Measurements from ENCODE around the gene MORN1. TPM values are rescaled to one million over a fixed set of nuclear protein-coding genes. Genes with fewer than 3 reads are reported as not detected.
A peak's percentile ranks its signal among the peaks of the same experiment; 100 is the strongest.

The MORN1 gene
- total RNA-seq, 1 donor from 2014 or later, result 24.4 TPM

- Mint-ChIP-seq H3K36me3 (ENCODE audit: low read depth) (no peaks in the 10 kb centered on the region), H3K27ac (ENCODE audit: unreplicated experiment) (no peak overlapping the region), H3K9me3 (no peaks in the 10 kb centered on the region), H3K4me3 (no peak overlapping the region), H3K27me3 (ENCODE audit: low read depth) (no peaks in the 10 kb centered on the region), H3K4me1 (no peaks in the 10 kb centered on the region)
- TF ChIP-seq CTCF (conservative IDR thresholded peaks at IDR 0.05), result no peak
- no peak for DNase-seq (ENCODE audit: low read depth, low spot score)
Measured at GRCh38 chr1:2340918-2341254, 50.5 kb downstream of the MORN1 start.

- Mint-ChIP-seq H3K27ac (ENCODE audit: unreplicated experiment) (peak overlapping the region; percentile 62), H3K9me3 (no peaks in the 10 kb centered on the region), H3K27me3 (ENCODE audit: low read depth) (no peaks in the 10 kb centered on the region), H3K4me1 (no peaks in the 10 kb centered on the region), H3K36me3 (ENCODE audit: low read depth) (no peaks in the 10 kb centered on the region), H3K4me3 (no peak overlapping the region)
- TF ChIP-seq CTCF (conservative IDR thresholded peaks at IDR 0.05), result no peak
- DNase-seq (ENCODE audit: low read depth, low spot score), result no peak
Measured at GRCh38 chr1:2340086-2340917, 51.1 kb downstream of the MORN1 start.

GRCh38 chr1:2339206-2340085 lies 51.9 kb downstream of the MORN1 start:
- Mint-ChIP-seq H3K4me1 (no peaks in the 10 kb centered on the region), H3K4me3 (no peak overlapping the region), H3K36me3 (ENCODE audit: low read depth) (no peaks in the 10 kb centered on the region), H3K27ac (ENCODE audit: unreplicated experiment) (peak overlapping the region; percentile 83), H3K27me3 (ENCODE audit: low read depth) (no peaks in the 10 kb centered on the region), H3K9me3 (no peaks in the 10 kb centered on the region)
- TF ChIP-seq CTCF (conservative IDR thresholded peaks at IDR 0.05), result no peak
- no peak for DNase-seq (ENCODE audit: low read depth, low spot score)

- no peaks in the 10 kb centered on the region for H3K27me3 Mint-ChIP-seq (ENCODE audit: low read depth)
- H3K9me3 Mint-ChIP-seq, result no peaks in the 10 kb centered on the region
Measured at GRCh38 chr1:2337501-2337900, 53.9 kb downstream of the MORN1 start.

DNA sequence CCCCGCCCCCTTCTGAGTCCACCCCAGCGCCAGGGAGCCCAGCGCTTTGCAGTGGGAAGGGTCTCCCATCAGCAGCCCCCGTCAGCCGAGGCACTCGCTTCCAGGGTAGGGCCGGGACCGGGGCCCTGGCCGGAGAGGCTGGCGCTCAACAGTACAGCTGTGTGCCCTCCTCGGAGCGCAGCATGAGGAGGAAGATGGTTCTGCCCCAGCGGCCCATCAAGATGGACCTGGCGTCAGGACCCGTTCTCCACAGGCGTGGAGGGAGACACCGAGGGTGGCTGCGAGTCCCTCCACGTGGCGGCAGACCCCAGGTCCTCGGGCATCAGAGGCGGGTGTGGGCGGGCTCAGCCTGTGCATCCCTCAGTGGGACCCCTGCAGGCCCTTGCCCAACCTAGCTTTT lies 54.3 kb downstream of the MORN1 start:
- no peaks in the 10 kb centered on the region for H3K9me3 Mint-ChIP-seq
- no peaks in the 10 kb centered on the region for H3K27me3 Mint-ChIP-seq (ENCODE audit: low read depth)
- H3K4me1 Mint-ChIP-seq, result no peaks in the 10 kb centered on the region
- no peak for DNase-seq (ENCODE audit: low read depth, low spot score)
- no peak overlapping the region for H3K4me3 Mint-ChIP-seq
- H3K36me3 Mint-ChIP-seq (ENCODE audit: low read depth), result no peaks in the 10 kb centered on the region
- TF ChIP-seq CTCF (conservative IDR thresholded peaks at IDR 0.05), result no peak
- no peak overlapping the region for H3K27ac Mint-ChIP-seq (ENCODE audit: unreplicated experiment)

More at GRCh38 chr1:2337501-2337900, 53.9 kb downstream of the MORN1 start:
- H3K4me1 Mint-ChIP-seq, result no peaks in the 10 kb centered on the region
- H3K36me3 Mint-ChIP-seq (ENCODE audit: low read depth), result no peaks in the 10 kb centered on the region
- TF ChIP-seq CTCF (conservative IDR thresholded peaks at IDR 0.05), result no peak
- H3K4me3 Mint-ChIP-seq, result no peak overlapping the region
- H3K27ac Mint-ChIP-seq (ENCODE audit: unreplicated experiment), result peak overlapping the region; percentile 83
- DNase-seq (ENCODE audit: low read depth, low spot score), result no peak
